Measurements from ENCODE around the gene LY86. TPM values are rescaled to one million over a fixed set of nuclear protein-coding genes. Genes with fewer than 3 reads are reported as not detected.

LY86 gene
- not detected in 2 replicates for total RNA-seq (2014; rRNA removed; shearing (Covaris generic))

GRCh38 chr6:6588064-6588923 is at the start of gene LY86:
Gene LY86, plus strand, starts transcription at chr6:6588720. Its CDS starts 15 bp downstream, at chr6:6588735.
- in situ Hi-C loops (cut with HindIII; ENCODE audit: low sequenced_read_pairs) = no loop called here
- DNase-seq (ENCODE audit: low spot score) = no peak

GRCh38 chr6:6539036-6539435 is 49.5 kb upstream of the LY86 start:
- in situ Hi-C loops (cut with HindIII; ENCODE audit: low sequenced_read_pairs) = no loop called here
- no peak for DNase-seq (ENCODE audit: low spot score)

- in situ Hi-C loops (cut with HindIII; ENCODE audit: low sequenced_read_pairs) = no loop called here
- DNase-seq (ENCODE audit: low spot score) = no peak
These were observed 46.2 kb upstream of the LY86 start for GRCh38 chr6:6542357-6542756.

- in situ Hi-C loops (cut with HindIII; ENCODE audit: low sequenced_read_pairs) = no loop called here
- DNase-seq (ENCODE audit: low spot score) = no peak
These were observed 45.2 kb upstream of the LY86 start for GRCh38 chr6:6543181-6543879.

GRCh38 chr6:6545616-6546317 is 42.8 kb upstream of the LY86 start:
- peak; percentile 40 for DNase-seq (ENCODE audit: low spot score)
- in situ Hi-C loops (cut with HindIII; ENCODE audit: low sequenced_read_pairs) = no loop called here

GRCh38 chr6:6546318-6547109 is 42.0 kb upstream of the LY86 start:
- DNase-seq (ENCODE audit: low spot score) = peak; percentile 76
- in situ Hi-C loops (cut with HindIII; ENCODE audit: low sequenced_read_pairs) = no loop called here

GRCh38 chr6:6547110-6547879 is 41.2 kb upstream of the LY86 start:
- in situ Hi-C loops (cut with HindIII; ENCODE audit: low sequenced_read_pairs) = no loop called here
- DNase-seq (ENCODE audit: low spot score) = peak; percentile 89

GRCh38 chr6:6556161-6556737 is 32.3 kb upstream of the LY86 start:
- in situ Hi-C loops (cut with HindIII; ENCODE audit: low sequenced_read_pairs) = no loop called here
- DNase-seq (ENCODE audit: low spot score) = no peak

GRCh38 chr6:6556738-6557503 is 31.6 kb upstream of the LY86 start:
- peak; percentile 33 for DNase-seq (ENCODE audit: low spot score)

GRCh38 chr6:6557504-6557839 is 31.0 kb upstream of the LY86 start:
- no peak for DNase-seq (ENCODE audit: low spot score)
- in situ Hi-C loops (cut with HindIII; ENCODE audit: low sequenced_read_pairs) = no loop called here

More at GRCh38 chr6:6556738-6557503, 31.6 kb upstream of the LY86 start:
- in situ Hi-C loops (cut with HindIII; ENCODE audit: low sequenced_read_pairs) = no loop called here

- no peak for DNase-seq (ENCODE audit: low spot score)
- in situ Hi-C loops (cut with HindIII; ENCODE audit: low sequenced_read_pairs) = no loop called here
These were observed 30.6 kb upstream of the LY86 start for GRCh38 chr6:6557886-6558285.

GRCh38 chr6:6559994-6560570 is 28.4 kb upstream of the LY86 start:
- in situ Hi-C loops (cut with HindIII; ENCODE audit: low sequenced_read_pairs) = no loop called here
- DNase-seq (ENCODE audit: low spot score) = no peak

- no peak for DNase-seq (ENCODE audit: low spot score)
- in situ Hi-C loops (cut with HindIII; ENCODE audit: low sequenced_read_pairs) = no loop called here
These were observed 27.6 kb upstream of the LY86 start for GRCh38 chr6:6560909-6561308.

GRCh38 chr6:6564154-6564553 is 24.4 kb upstream of the LY86 start:
- in situ Hi-C loops (cut with HindIII; ENCODE audit: low sequenced_read_pairs) = no loop called here
- DNase-seq (ENCODE audit: low spot score) = no peak

GRCh38 chr6:6565069-6565468 is 23.5 kb upstream of the LY86 start:
- no peak for DNase-seq (ENCODE audit: low spot score)
- in situ Hi-C loops (cut with HindIII; ENCODE audit: low sequenced_read_pairs) = no loop called here

GRCh38 chr6:6565488-6565887 is 23.0 kb upstream of the LY86 start:
- in situ Hi-C loops (cut with HindIII; ENCODE audit: low sequenced_read_pairs) = no loop called here
- DNase-seq (ENCODE audit: low spot score) = no peak

- in situ Hi-C loops (cut with HindIII; ENCODE audit: low sequenced_read_pairs) = no loop called here
- no peak for DNase-seq (ENCODE audit: low spot score)
These were observed 21.8 kb upstream of the LY86 start for GRCh38 chr6:6566766-6567165.
